AG09319 (cell line): ENCODE results near the gene SETBP1.

ENCODE experiments used
- DNase-seq: peaks from one replicate; pipeline ENCODE4 v3.0.0-alpha.2; 2010; ENCODE audit warnings: low read depth; ENCODE audit errors: extremely low read depth
- CTCF ChIP-seq: IDR thresholded peaks from 2 replicates; pipeline ENCODE4 v1.5.1; 2011; ENCODE audit warnings: low read depth, mild to moderate bottlenecking, inconsistent platforms, low read length, moderate library complexity

The SETBP1 gene

DNA sequence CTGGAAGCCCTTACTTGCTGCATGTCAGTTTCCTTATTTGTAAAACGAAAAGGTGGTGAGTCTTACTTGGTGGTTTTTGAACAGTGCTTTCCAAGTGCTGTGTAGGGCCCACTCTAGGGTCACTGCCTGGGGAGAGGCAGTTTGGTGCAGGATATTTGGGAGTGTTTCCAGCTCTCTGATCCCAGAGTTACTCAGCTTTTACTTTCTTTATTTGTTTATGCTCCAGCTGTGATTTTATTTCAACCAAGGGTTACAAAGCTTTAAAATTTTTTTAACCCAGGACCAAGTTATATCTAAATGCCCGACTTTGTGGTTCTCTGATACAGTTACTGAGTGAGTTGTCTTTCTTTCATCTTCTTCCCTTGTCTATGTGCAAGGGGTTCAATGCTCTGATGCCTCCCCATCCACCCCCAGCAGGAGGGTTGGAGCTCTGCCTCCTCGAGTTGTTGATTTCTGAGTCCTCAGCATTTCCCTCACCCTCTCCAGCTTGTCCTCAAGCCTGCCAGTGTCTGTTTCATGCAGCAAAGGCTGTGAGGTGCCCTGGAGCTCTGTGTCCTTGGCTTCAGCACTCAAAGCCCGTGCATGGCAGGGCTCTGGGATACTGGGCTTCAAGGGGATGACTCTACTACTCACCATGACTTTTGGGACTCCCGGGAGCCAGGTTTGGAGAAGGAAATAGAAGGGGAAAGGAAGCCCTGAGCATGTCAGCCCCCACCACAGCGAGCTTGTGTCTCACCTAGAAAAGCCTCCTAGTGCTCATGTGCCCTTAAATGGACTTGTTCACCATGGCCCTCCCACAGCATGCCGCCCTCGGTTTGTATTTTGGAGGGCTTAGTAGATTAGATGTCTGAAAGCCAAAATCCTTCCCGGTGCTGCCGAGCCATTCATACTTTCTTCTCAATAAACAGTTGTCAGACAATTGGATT is 236.8 kb downstream of the SETBP1 start:
- no peak for DNase-seq
- TF ChIP-seq CTCF: no peak

GRCh38 chr18:44918142-44918476 is 237.4 kb downstream of the SETBP1 start:
- DNase-seq: no peak
- no peak for TF ChIP-seq CTCF

DNA sequence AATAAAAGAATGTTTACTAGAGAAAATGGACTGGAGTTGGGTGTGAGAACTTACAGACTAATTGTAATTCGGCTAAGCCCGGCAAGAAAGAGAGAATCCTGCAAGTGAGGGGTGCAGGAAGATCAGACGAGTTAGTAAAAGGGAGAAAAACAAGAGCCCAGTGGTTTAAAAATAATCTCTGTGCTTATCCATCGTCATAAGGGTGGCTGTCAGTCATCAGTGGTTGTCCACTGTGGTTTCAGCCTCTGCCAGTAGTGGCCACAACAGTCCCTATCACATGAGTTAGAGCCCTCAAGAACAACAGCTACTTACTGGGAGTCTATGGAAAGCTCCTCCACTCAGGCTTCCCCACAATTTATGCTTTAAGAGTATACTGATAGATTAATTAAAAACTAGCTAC is 239.8 kb downstream of the SETBP1 start:
- DNase-seq: no peak

DNA sequence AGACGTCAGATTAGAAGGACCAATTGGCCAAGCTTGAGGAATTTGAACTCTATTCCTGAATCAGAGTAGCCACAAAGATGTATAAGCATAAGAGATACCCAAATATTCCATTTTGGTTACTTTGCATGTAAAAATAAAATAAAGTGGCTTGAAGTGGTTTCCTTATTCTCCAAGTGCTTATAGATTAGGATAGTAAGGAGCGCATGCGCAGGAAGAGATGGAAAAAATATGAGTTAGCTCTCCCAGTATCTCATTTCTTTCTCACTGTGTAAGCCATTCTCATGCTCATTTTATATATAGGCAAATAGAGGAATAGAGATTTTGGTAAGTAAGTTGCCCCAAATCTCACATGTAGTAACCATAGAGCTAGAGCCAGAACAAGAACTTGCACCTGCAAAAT is 241.3 kb downstream of the SETBP1 start:
- no peak for DNase-seq
- no peak for TF ChIP-seq CTCF

More for the DNA sequence above, 239.8 kb downstream of the SETBP1 start:
- no peak for TF ChIP-seq CTCF

DNA sequence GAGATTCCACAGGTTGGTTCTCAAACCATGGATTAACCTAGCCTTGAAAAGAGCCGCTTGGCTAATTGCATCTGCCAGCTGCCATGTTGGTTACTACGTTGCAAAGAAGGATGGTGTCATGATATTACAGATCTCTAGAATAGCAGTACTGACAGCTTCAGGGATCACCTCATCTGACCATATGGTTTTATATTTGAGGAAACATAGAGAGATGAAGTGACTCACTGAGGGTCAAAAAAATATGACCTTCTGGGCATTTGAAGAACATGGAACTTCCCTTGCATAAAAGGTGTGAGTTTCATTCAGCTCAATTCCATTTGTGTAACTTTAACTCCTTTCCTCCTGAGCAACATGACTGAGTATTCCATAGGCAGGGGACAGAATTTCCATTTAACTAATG is 242.3 kb downstream of the SETBP1 start:
- no peak for TF ChIP-seq CTCF

GRCh38 chr18:44924785-44925499 is 244.3 kb downstream of the SETBP1 start:
- no peak for TF ChIP-seq CTCF

More for the DNA sequence above, 242.3 kb downstream of the SETBP1 start:
- DNase-seq: no peak

More at GRCh38 chr18:44924785-44925499, 244.3 kb downstream of the SETBP1 start:
- DNase-seq: no peak
